MM.1S (cell line): ENCODE data around the gene ZFP36L2.
A peak's percentile ranks its signal among the peaks of the same experiment; 100 is the strongest.

Experiments
- DNase-seq: peaks from one replicate; pipeline ENCODE4 v3.0.0-alpha.2; 2015
- H2AFZ ChIP-seq: fragments of 300-600 bp; sonication (generic); 2 replicates; pipeline ENCODE4 v1.6.0; 2016; ENCODE audit warnings: antibody characterized with exemption, low read length
- H3F3A ChIP-seq: fragments of 300-600 bp; sonication (generic); 2 replicates; pipeline ENCODE4 v1.6.1; 2016; ENCODE audit warnings: mild to moderate bottlenecking, antibody characterized with exemption, low read length, moderate library complexity, mixed read lengths; ENCODE audit not compliant: insufficient read depth
- H3K27ac ChIP-seq: fragments of 300-600 bp; sonication (generic); 2 replicates; pipeline ENCODE4 v1.5.1; 2016; ENCODE audit warnings: mild to moderate bottlenecking, low read length
- H3K27me3 ChIP-seq: fragments of 300-600 bp; sonication (generic); replicated peaks from 2 replicates; pipeline ENCODE4 v1.6.0; 2016; ENCODE audit warnings: low read length; ENCODE audit not compliant: insufficient read depth
- H3K36me3 ChIP-seq: fragments of 300-600 bp; sonication (generic); replicated peaks from 2 replicates; pipeline ENCODE4 v1.6.1; 2016; ENCODE audit warnings: mild to moderate bottlenecking, low read length, mixed read lengths; ENCODE audit not compliant: insufficient read depth
- H3K4me1 ChIP-seq: fragments of 300-600 bp; sonication (generic); 2 replicates; pipeline ENCODE4 v1.6.1; 2016; ENCODE audit warnings: low read length, mixed read lengths
- H3K4me2 ChIP-seq: fragments of 300-600 bp; sonication (generic); 2 replicates; pipeline ENCODE4 v1.6.0; 2016; ENCODE audit warnings: low read depth, low read length
- H3K4me3 ChIP-seq: fragments of 300-600 bp; sonication (generic); 2 replicates; pipeline ENCODE4 v1.5.1; 2016; ENCODE audit warnings: low read length, mixed read lengths
- H3K79me2 ChIP-seq: fragments of 300-600 bp; sonication (generic); 2 replicates; pipeline ENCODE4 v1.6.1; 2016; ENCODE audit warnings: mixed run types, low read length, mixed read lengths
- H3K9ac ChIP-seq: fragments of 300-600 bp; sonication (generic); 2 replicates; pipeline ENCODE4 v1.6.1; 2016; ENCODE audit warnings: low read length, mixed read lengths
- H3K9me2 ChIP-seq: fragments of 300-600 bp; sonication (generic); replicated peaks from 2 replicates; pipeline ENCODE4 v1.6.1; 2016; ENCODE audit warnings: mild to moderate bottlenecking, low read length, mixed read lengths; ENCODE audit not compliant: insufficient read depth
- H3K9me3 ChIP-seq: fragments of 300-600 bp; sonication (generic); replicated peaks from 2 replicates; pipeline ENCODE4 v1.6.1; 2016; ENCODE audit warnings: mild to moderate bottlenecking, low read length, mixed read lengths; ENCODE audit not compliant: insufficient read depth
- H4K20me1 ChIP-seq: fragments of 300-600 bp; sonication (generic); 2 replicates; pipeline ENCODE4 v1.6.1; 2016; ENCODE audit warnings: mild to moderate bottlenecking, low read length, moderate library complexity, mixed read lengths; ENCODE audit not compliant: insufficient read depth
- EZH2 ChIP-seq: fragments of 300-600 bp; sonication (generic); optimal IDR thresholded peaks from 2 replicates; pipeline ENCODE3; 2017; ENCODE audit warnings: low read depth, mild to moderate bottlenecking, antibody characterized with exemption, low read length, mixed read lengths
- EZH2phosphoT487 ChIP-seq: fragments of 300-600 bp; sonication (generic); IDR thresholded peaks from 2 replicates; pipeline ENCODE4 v1.6.1; 2018; ENCODE audit warnings: antibody characterized with exemption, low read length
- TF ChIP-seq, protein P1 (sequence below): fragments of 300-600 bp; sonication (generic); IDR thresholded peaks from 2 replicates; pipeline ENCODE4 v1.5.1; 2016; ENCODE audit warnings: antibody characterized with exemption, low read length, mixed read lengths

Gene ZFP36L2

DNA sequence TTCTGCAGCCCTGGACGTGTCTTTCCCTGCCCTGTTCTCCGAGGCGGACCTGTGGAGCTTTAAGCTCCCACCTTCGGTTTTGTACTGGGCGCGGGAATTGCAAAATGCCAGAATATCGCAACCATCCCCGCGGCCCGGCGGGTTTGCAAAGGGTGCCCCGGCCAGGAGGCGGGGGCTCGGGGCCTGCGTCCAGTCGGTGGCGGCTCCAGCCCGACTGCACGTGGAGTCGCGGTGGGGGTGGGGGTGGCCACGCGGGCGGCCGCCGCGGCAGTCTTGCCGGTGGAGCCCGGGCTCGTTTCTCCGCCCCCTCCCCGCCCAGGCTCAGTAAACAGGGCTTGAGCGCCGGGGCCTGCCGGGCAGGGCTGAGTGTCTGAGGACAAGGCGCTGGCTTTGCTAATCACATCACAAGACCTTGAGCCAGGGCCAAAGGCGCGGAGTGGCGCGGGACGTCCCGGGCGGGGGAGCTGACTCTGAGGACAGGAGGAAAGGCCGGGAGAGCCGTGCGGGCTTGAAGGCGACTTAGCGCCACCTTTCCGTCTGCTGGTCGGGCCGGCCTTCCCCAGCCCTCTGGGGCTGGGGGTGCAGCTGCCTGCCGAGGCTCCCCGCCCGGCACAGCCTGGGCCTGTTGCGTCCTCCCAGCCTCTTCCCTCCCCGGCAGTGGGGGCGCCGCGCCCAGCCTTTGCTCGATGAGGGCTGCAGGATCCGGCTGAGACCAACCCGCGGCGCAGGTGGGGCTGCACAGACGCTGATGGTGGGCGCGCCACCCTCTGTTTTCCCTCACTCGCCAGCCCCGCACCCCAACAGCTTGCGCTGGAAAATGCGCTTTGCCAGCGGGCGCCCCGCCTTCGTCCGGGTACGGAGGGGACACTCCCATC, 786 bp upstream of the ZFP36L2 start:
- peaks cover 57% of the 10 kb centered on the region for H3K79me2 ChIP-seq

DNA sequence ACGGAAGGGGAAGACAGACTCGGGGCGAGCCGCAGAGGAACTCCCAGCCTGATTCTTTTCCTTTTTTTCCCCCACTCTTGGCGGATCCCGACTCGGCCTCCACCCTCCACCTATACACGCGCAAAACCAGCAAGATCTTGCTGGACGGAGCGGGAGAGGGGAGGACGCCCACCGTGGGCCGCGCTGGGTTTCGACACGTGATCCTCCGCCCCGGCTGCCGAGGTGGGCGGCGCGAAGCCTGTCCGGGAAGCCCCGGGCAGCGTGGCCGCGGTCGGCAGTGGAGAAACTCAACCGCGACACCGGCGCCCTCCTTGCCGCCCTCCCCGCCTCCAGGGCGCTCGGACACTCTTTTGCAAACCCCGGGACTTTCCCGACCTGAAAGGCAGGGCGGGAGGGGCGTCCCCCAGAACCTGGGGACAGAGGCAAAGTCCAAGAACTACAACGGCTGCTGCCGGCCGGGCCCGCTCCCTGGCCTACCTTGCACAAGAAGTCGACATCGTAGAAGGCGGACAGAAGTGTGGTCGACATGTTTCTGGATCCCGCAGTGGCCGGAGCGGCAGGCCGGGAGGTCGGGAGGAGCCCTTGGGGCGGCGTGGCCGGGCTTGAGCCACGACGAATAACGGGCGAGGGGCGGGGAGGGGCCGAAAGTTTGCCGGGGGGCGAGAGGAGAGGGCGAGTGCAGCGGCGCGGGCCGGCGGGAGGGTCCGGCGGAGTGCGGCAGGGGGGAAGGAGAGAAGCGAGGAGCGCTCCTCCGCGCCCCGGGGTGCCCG, 433 bp downstream of the ZFP36L2 start:
- DNase-seq = peak; percentile 84
- no peak for TF ChIP-seq EZH2
- TF ChIP-seq, protein P1, sequence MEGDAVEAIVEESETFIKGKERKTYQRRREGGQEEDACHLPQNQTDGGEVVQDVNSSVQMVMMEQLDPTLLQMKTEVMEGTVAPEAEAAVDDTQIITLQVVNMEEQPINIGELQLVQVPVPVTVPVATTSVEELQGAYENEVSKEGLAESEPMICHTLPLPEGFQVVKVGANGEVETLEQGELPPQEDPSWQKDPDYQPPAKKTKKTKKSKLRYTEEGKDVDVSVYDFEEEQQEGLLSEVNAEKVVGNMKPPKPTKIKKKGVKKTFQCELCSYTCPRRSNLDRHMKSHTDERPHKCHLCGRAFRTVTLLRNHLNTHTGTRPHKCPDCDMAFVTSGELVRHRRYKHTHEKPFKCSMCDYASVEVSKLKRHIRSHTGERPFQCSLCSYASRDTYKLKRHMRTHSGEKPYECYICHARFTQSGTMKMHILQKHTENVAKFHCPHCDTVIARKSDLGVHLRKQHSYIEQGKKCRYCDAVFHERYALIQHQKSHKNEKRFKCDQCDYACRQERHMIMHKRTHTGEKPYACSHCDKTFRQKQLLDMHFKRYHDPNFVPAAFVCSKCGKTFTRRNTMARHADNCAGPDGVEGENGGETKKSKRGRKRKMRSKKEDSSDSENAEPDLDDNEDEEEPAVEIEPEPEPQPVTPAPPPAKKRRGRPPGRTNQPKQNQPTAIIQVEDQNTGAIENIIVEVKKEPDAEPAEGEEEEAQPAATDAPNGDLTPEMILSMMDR = no peak
- TF ChIP-seq EZH2phosphoT487 = no peak
- Histone ChIP-seq H3K79me2 (peaks cover 69% of the 10 kb centered on the region), H2AFZ (no peak overlapping the region), H3K4me1 (peaks cover 19% of the 10 kb centered on the region), H3K27ac (peak overlapping the region; percentile 99), H3K4me3 (peak overlapping the region; percentile 97), H3K9me3 (no peaks in the 10 kb centered on the region), H3K9me2 (no peaks in the 10 kb centered on the region), H3K9ac (peak overlapping the region; percentile 100), H3K4me2 (peak overlapping the region; percentile 58), H3F3A (peaks cover 73% of the 10 kb centered on the region), H3K36me3 (peaks cover 10% of the 10 kb centered on the region; the same call in 1 of the 2 replicates), H3K27me3 (no peaks in the 10 kb centered on the region), H4K20me1 (peaks cover 18% of the 10 kb centered on the region; the same call in 1 of the 2 replicates)

More for the DNA sequence above, 786 bp upstream of the ZFP36L2 start:
- peak overlapping the region; percentile 100 for H3K9ac ChIP-seq
- H3K9me2 ChIP-seq = no peaks in the 10 kb centered on the region
- TF ChIP-seq EZH2phosphoT487 (no peak), EZH2 (no peak)
- TF ChIP-seq, protein P1 = no peak; the same call in 1 of the 2 replicates
- peak overlapping the region; percentile 100 for H3K27ac ChIP-seq
- peak overlapping the region; percentile 48; the same call in 1 of the 2 replicates for H2AFZ ChIP-seq
- peaks cover 61% of the 10 kb centered on the region for H3F3A ChIP-seq
- H3K4me2 ChIP-seq = peak overlapping the region; percentile 97
- no peaks in the 10 kb centered on the region for H3K9me3 ChIP-seq
- peaks cover 18% of the 10 kb centered on the region; the same call in 1 of the 2 replicates for H4K20me1 ChIP-seq
- no peaks in the 10 kb centered on the region for H3K27me3 ChIP-seq
- peaks cover 19% of the 10 kb centered on the region for H3K4me1 ChIP-seq
- H3K36me3 ChIP-seq = peaks cover 10% of the 10 kb centered on the region; the same call in 1 of the 2 replicates
- DNase-seq = peak; percentile 82
- peak overlapping the region; percentile 98 for H3K4me3 ChIP-seq

DNA sequence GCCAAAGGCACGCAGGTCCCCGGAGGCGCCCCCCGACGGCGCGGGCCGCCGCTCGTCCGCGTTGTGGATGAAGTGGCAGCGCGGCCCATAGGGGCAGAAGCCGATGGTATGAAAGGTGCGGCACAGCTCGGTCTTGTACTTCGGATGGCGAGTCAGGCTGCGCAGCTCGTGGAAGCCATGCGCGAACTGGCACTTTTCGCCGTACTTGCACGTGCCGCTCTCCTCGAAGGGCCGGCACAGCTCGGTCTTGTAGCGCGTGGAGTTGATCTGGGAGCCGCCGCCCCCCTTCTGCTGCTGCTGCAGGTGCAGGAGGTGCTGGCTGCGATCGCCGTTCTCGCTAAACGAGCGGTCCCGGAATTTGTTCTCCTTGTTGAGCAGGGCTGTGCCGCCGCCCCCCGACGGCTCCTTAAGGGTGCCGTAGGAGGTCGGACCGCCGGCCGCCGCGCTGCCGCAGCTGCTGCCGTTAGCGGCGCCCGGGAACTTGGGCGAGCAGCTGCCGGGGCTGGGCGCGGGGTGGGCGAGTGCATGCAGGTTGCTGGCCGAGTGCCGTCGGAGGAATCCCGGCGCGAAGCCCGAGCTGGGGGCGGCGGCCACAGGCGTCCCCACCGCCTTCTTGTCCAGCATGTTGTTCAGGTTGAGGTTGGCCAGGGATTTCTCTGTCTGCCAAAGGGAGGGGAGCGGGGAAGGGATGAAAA, 1.2 kb downstream of the ZFP36L2 start:
- peak overlapping the region; percentile 58 for H3K4me2 ChIP-seq
- no peaks in the 10 kb centered on the region for H3K9me3 ChIP-seq
- peaks cover 76% of the 10 kb centered on the region for H3K79me2 ChIP-seq
- peak overlapping the region; percentile 99 for H3K27ac ChIP-seq
- peaks cover 19% of the 10 kb centered on the region for H3K4me1 ChIP-seq
- DNase-seq = peak; percentile 55
- H3K9me2 ChIP-seq = no peaks in the 10 kb centered on the region
- no peaks in the 10 kb centered on the region for H3K27me3 ChIP-seq
- H3K36me3 ChIP-seq = peaks cover 10% of the 10 kb centered on the region; the same call in 1 of the 2 replicates
- TF ChIP-seq EZH2 = no peak
- TF ChIP-seq EZH2phosphoT487 = no peak
- H4K20me1 ChIP-seq = peaks cover 18% of the 10 kb centered on the region; the same call in 1 of the 2 replicates
- H3F3A ChIP-seq = peaks cover 80% of the 10 kb centered on the region
- peak overlapping the region; percentile 100 for H3K9ac ChIP-seq
- no peak overlapping the region for H2AFZ ChIP-seq
- peak overlapping the region; percentile 97 for H3K4me3 ChIP-seq
